Measurements from ENCODE around the gene INPP5F. TPM values are rescaled to one million over a fixed set of nuclear protein-coding genes. Genes with fewer than 3 reads are reported as not detected.

The INPP5F gene
- total and polyA plus RNA-seq, 8 donors = 4.6 to 25.7 (median 16.4) TPM

DNA sequence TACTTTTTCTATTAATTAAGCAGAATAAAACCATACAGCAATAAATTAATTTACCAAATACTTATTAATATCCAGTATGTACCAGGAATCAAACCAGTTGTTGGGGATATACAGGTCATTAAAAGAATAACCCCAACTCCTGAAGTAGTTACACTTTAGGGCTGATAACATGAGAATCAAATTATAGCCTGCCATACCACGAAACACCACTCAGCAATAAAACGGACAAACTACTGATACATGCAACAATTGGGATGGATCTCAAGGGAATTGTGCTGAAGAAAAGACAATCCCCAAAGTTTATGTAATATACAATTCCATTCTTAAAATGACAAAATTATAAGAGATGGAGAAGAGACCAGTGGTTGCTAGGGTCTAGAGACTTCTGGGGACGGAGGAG, 124.1 kb downstream of the INPP5F start:
- Histone ChIP-seq H3K9me3 (no peaks in the 10 kb centered on the region), H3K36me3 (peaks cover 36 to 100% (median 95%) of the 10 kb centered on the region in 4 donors), H3K4me1 (peaks cover 0 to 8% (median 2%) of the 10 kb centered on the region in 4 donors), H3K27ac (no peak overlapping the region), H3K27me3 (no peaks in the 10 kb centered on the region), H3K4me3 (no peak overlapping the region)
- TF ChIP-seq, protein P1, sequence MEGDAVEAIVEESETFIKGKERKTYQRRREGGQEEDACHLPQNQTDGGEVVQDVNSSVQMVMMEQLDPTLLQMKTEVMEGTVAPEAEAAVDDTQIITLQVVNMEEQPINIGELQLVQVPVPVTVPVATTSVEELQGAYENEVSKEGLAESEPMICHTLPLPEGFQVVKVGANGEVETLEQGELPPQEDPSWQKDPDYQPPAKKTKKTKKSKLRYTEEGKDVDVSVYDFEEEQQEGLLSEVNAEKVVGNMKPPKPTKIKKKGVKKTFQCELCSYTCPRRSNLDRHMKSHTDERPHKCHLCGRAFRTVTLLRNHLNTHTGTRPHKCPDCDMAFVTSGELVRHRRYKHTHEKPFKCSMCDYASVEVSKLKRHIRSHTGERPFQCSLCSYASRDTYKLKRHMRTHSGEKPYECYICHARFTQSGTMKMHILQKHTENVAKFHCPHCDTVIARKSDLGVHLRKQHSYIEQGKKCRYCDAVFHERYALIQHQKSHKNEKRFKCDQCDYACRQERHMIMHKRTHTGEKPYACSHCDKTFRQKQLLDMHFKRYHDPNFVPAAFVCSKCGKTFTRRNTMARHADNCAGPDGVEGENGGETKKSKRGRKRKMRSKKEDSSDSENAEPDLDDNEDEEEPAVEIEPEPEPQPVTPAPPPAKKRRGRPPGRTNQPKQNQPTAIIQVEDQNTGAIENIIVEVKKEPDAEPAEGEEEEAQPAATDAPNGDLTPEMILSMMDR (IDR thresholded peaks at IDR 0.05) = no peak
- no peak for DNase-seq
- intact Hi-C loops (cut with DNase I; ENCODE audit: low total_unique reads) = loop anchor here (10.0 kb wide), 1 partner anchor 245 kb away; no protein-coding TSS in a partner anchor
- 92 to 98% (median 97%) methylated on average over 3 of the region's 3 CpGs for WGBS, 5 donors

DNA sequence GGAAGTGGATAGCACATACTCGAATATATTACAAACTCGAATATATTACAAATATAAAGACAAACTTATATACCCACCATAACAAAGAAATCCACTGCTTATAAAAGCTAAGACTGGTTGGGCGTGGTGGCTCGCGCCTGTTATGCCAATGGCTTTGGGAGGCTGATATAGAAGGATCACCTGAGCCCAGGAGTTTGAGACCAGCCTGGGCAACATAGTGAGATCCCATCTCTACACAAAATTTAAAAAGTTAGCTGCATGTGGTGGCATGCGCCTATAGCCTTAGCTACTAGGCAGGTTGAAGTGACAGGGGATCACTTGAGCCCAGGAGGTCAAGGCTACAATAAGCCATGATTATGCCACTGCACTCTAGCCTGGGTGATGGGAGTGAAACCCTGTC, 126.4 kb downstream of the INPP5F start:
- intact Hi-C loops (cut with DNase I; ENCODE audit: low total_unique reads) = loop anchor here (10.0 kb wide), 1 partner anchor 247 kb away; no protein-coding TSS in a partner anchor
- H3K4me1 ChIP-seq = peaks cover 0 to 8% (median 2%) of the 10 kb centered on the region in 4 donors
- 96 to 97% (median 97%) methylated on average over 6 of the region's 6 CpGs for WGBS, 5 donors
- no peak overlapping the region for H3K4me3 ChIP-seq
- H3K27me3 ChIP-seq = no peaks in the 10 kb centered on the region
- H3K27ac ChIP-seq = no peak overlapping the region
- H3K9me3 ChIP-seq = no peaks in the 10 kb centered on the region
- TF ChIP-seq POLR2A (IDR thresholded peaks at IDR 0.05) (no peak), EP300 (IDR thresholded peaks at IDR 0.05) (no peak), POLR2AphosphoS5 (IDR thresholded peaks at IDR 0.05) (no peak)
- TF ChIP-seq, protein P1 (IDR thresholded peaks at IDR 0.05) = no peak
- no peak for DNase-seq
- peaks cover 26 to 100% (median 95%) of the 10 kb centered on the region in 4 donors for H3K36me3 ChIP-seq

DNA sequence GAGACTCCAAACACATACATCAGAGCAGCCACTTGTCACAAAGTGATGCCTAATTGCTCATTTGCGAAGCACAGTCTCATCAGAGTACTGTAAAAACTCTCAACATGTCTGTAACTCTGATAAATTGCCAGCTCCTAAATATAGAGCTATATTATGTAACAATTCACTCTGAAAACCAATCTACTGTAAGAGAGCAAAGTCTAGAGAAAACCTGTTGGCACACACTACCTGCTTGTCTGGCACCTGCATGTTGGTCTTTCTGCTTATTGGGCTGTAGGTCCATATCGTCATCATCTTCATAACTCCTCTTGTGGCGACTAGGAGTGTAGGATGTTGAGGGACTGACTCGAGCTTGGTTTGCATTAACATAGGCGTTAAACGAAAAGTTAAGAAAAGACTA, 127.0 kb downstream of the INPP5F start:
- no peak overlapping the region for H3K4me3 ChIP-seq
- H3K4me1 ChIP-seq = peaks cover 0 to 9% (median 2%) of the 10 kb centered on the region in 4 donors
- H3K27ac ChIP-seq = no peak overlapping the region
- WGBS, 5 donors = 88 to 97% (median 92%) methylated on average over 6 of the region's 6 CpGs
- no peaks in the 10 kb centered on the region for H3K27me3 ChIP-seq
- no peak for TF ChIP-seq POLR2AphosphoS5 (IDR thresholded peaks at IDR 0.05)
- peaks cover 26 to 100% (median 94%) of the 10 kb centered on the region in 4 donors for H3K36me3 ChIP-seq
- H3K9me3 ChIP-seq = no peaks in the 10 kb centered on the region
- no peak for DNase-seq
- intact Hi-C loops (cut with DNase I; ENCODE audit: low total_unique reads) = loop anchor here (10.0 kb wide), 1 partner anchor 248 kb away; no protein-coding TSS in a partner anchor

DNA sequence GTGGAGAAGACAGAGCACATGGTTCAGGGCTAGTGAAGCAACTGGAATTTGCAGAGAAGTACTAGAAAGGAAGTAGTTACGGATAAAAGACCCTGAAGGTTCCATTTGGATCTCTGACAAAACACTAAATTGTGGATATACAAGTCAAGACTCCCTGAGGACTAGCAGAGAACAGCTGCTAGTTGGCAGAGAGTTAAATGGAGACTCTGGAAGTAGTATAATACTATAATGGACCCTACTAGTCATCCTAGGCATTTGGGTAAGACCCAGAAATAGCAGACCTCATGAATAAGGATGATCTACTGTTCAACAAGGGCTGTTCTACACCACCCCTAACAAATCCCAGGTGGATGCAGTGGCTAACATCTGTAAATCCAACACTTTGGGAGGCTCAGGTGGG, 127.7 kb downstream of the INPP5F start:
- WGBS, 5 donors = 73 to 91% (median 85%) methylated on average over 1 of the region's 1 CpG
- peaks cover 26 to 99% (median 93%) of the 10 kb centered on the region in 4 donors for H3K36me3 ChIP-seq
- H3K27me3 ChIP-seq = no peaks in the 10 kb centered on the region

DNA sequence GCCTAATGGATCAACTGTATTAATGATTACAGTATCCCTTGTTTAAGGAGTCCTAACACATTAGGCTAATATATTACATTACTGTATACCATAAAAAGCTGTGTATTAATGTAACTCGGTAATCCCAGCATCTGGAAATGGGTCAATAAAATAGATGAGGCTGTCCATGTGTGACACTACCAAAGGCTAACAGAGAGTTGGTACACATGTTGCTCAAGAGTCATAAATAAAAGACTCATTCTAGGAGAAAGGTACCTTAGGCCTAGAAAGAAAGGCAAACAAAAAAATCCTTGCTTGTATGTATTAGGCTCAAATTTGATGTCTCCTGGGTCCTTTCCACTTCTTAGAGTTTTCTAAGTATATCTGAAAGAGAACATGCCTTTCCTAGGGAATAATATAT, 132.2 kb downstream of the INPP5F start:
- DNase-seq = no peak
- TF ChIP-seq POLR2AphosphoS5 (IDR thresholded peaks at IDR 0.05) (no peak), EP300 (IDR thresholded peaks at IDR 0.05) (no peak), POLR2A (IDR thresholded peaks at IDR 0.05) (no peak)
- TF ChIP-seq, protein P1 (IDR thresholded peaks at IDR 0.05) = no peak
- intact Hi-C loops (cut with DNase I; ENCODE audit: low total_unique reads) = loop anchor here (10.0 kb wide), 1 partner anchor 253 kb away; no protein-coding TSS in a partner anchor
- H3K4me1 ChIP-seq = peaks cover 0 to 44% (median 21%) of the 10 kb centered on the region in 4 donors
- H3K9me3 ChIP-seq = no peaks in the 10 kb centered on the region
- H3K27me3 ChIP-seq = no peaks in the 10 kb centered on the region
- 35 to 63% (median 49%) methylated on average over 1 of the region's 1 CpG for WGBS, 5 donors
- peaks cover 15 to 54% (median 53%) of the 10 kb centered on the region in 4 donors for H3K36me3 ChIP-seq
- no peak overlapping the region for H3K27ac ChIP-seq
- no peak overlapping the region for H3K4me3 ChIP-seq

More for the DNA sequence above, 127.7 kb downstream of the INPP5F start:
- H3K4me1 ChIP-seq = peaks cover 0 to 16% (median 5%) of the 10 kb centered on the region in 4 donors
- intact Hi-C loops (cut with DNase I; ENCODE audit: low total_unique reads) = loop anchor here (10.0 kb wide), 1 partner anchor 249 kb away; no protein-coding TSS in a partner anchor
- no peaks in the 10 kb centered on the region for H3K9me3 ChIP-seq
- TF ChIP-seq, protein P1 (IDR thresholded peaks at IDR 0.05) = no peak
- TF ChIP-seq POLR2A (IDR thresholded peaks at IDR 0.05) = no peak
- no peak overlapping the region for H3K4me3 ChIP-seq
- no peak for DNase-seq
- no peak overlapping the region for H3K27ac ChIP-seq

All from stomach (tissue), 9 donors.